Putamen (tissue), 1 donor: Measurements from ENCODE around the gene ZDHHC22.

Source experiments
- DNase-seq: peaks from one replicate; pipeline ENCODE4 v3.0.0-alpha.2; 2016; ENCODE audit warnings: low spot score

The ZDHHC22 gene

GRCh38 chr14:77103951-77104350 lies 37.6 kb downstream of the ZDHHC22 start:
- no peak for DNase-seq

GRCh38 chr14:77103475-77103874 lies 38.1 kb downstream of the ZDHHC22 start:
- no peak for DNase-seq

- peak; percentile 84 for DNase-seq
These were observed 39.4 kb downstream of the ZDHHC22 start for GRCh38 chr14:77102154-77102553.

- DNase-seq: no peak
These were observed 40.6 kb downstream of the ZDHHC22 start for GRCh38 chr14:77100961-77101360.

DNA sequence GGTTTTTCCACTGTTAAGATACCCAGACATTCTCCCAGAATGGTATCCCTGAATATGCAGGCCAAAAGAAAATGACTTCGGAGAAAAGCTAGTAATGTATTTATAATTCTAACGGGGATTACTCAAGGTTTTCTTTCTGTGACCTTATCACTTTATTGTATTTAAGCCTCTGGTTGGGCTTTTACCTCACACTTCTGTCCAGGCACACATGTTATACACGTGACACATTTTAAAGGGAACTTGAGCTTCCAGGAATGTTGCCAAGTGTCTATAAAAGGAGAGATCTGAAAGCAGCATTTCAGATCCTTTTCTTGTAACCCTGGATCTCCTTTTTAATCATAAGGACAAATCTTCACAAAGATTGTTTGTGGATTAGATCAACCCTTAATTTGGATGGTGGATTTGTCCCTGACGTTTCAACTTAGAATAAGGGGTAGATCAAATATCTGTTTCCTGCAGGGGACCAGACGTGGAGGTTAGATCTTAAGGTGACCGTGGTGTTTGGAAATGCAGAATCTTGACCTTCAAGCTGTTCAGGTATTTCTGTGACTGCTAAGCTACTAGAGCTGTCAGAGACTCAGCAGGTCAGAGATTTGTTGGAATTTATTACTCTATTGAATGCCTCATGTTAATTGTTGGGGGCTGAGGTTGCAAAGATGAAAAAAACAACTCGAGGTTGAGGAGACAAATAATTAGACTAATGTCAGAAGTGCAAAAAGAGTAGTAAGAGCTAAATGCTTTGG lies 42.0 kb downstream of the ZDHHC22 start:
- DNase-seq: no peak

DNA sequence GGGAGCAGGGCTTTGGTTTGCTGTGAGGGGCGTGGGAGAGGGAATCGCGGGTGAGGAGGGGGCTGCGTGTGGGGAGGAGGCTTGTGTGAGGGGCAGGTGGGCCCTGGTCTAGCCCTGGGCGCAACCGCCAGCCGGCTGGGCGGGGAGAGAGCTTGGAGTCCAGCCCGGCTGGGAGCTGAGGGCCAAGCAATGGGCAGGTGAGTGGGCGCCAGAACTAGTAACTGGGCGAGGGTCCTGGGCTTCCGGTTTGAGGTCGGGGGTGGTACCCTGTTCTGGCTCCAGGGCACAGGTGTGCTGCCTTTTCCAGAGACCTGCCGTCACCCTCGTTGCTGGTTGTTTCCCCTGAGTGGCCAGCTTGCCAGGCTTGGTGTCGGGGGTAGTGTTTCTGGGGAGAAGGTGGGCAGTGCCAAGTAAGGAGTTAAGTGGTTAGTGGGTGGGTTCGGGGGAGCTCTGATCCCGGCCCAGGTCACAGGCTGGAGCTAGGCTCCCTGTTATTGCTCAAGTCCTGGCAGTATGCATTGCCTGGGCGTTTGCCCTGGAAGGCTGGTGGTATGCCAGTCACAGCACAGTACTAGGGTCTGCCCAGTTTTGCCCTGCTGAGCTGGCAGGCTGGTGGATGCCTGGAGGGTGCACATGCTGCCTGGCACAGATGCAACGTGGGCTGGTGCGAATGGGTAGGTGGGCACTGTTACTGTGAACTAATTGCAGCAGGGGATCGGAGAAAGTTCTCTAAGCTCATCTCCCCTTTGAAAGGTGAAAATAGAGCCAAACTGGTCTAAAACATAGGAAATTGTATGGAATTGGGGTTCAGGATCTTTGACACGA lies 42.9 kb downstream of the ZDHHC22 start:
- DNase-seq: peak; percentile 86

DNA sequence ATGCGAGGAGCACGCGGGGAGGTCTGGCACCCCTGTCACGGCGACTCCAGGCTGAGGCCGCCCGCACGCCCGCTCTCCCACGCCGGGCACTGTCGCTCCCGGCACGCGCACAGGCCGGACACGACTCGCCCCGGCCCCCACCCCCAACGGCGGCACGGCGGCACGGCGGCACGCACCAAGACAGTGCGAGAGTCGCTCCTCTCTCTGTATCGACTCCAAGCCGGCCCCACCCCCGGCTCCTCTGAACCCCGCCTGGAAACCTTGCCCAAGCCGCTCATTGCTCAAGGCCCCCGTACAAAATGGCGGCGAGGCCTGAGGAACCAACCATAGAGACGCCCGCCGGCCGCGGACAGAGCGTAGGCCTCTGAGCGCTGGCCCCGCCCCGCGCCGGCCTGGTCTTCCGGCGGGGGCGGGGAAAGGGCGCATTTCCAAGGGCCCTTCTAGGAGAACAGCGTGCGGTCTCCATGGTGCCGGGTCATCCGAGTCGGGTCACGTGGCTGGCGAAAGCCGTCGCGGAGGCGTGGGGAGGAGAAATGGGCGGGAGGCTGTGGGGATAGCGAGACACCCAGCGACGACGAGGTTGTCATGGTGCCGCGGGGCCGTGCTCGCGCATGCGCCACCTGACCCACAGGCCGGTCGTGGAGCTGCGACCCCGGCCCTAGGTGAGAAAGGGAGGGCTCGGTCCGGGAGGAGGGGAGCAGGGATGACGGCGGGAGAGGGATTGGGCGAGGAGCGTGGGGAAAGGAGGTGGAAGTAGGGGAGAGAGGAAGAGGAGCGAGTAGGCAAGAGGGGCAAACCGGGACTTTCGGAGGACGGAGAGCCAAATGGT lies 43.7 kb downstream of the ZDHHC22 start, which contains the start of gene CIPC:
CIPC (plus strand) TSS at position 559 of the 829 bp plus-strand sequence. CDS start 7,451 bp downstream, outside the sequence.
- DNase-seq: peak; percentile 99

DNA sequence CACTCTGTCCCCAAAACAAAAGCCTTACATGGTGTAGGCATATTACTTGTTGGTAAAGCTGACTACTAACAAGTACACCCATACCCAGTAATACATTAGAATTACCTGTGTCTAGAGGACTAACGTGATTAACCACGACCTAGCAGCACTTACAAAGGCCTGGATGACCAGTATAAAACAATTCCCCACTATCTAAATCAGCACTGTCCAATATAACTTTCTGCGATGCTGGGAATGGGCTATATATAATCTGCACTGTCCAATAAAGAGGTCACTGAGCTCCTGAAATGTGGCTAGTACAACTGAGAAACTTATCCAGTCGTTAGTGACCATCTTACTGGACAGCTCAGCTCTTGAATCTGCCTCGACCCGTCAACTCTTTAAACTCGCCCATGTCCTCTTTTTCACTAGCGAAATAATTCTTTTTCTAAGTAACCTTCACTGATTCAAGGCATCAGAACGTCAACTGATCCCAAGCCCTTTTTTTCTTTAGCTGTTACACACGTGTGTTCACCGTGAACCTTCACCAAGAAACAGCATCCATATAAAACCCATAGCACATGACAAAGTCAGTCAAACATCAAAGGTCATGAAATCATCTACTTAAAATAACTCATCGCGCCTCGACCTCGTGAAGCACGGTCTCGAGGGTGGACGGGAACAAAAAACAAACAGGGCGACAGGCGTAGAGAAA lies 44.4 kb downstream of the ZDHHC22 start:
- no peak for DNase-seq

DNA sequence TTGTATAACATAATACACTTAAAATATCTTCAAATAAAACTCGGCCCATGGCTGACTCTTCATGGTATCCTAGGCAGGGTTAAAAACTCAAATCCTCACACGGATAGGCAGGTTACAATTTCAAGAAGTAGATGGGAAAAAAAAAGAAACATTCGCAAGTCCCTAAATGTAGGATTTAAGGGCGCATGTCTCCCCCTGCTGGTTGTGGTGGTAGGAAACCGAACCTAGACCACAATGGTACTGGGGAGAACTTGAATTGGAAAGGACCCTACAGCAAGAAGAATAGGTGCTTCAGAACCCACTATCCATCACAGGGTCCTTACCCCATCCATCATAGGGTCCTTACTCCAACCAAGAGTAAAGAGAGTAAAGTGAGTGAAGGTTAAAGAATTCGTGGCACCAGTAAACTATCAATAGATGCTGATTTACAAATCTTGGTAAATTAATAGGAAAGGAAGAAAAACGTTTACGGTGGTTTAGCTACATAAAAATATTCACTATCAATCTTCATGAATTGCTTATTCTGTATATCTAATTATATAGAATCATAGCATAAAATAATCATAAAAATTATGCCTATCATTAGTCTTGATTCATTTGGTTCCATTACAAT lies 46.8 kb downstream of the ZDHHC22 start:
- peak; percentile 77 for DNase-seq

GRCh38 chr14:77092676-77093075 lies 48.9 kb downstream of the ZDHHC22 start:
- DNase-seq: no peak

GRCh38 chr14:77091518-77091917 lies 50.1 kb downstream of the ZDHHC22 start:
- no peak for DNase-seq

DNA sequence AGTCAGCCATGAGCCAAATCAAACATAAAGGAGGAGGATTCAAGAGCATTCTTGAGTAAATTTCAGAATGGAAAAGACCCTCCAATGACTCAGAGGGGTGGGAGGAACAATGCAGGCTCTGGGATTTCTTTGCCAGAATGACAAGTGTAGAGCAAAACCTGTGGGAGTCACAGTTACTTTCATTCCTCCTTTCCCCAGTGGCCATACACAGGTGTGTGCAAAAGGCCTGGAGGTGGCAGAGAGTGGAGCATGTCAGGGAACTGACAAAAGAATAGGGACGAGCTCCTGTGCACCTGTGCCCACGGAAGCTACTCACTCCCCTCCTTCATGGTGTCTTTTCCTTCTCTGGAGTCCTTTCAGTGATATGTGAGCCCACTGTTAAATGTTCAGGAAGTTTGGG lies 52.9 kb downstream of the ZDHHC22 start:
- DNase-seq: no peak

DNA sequence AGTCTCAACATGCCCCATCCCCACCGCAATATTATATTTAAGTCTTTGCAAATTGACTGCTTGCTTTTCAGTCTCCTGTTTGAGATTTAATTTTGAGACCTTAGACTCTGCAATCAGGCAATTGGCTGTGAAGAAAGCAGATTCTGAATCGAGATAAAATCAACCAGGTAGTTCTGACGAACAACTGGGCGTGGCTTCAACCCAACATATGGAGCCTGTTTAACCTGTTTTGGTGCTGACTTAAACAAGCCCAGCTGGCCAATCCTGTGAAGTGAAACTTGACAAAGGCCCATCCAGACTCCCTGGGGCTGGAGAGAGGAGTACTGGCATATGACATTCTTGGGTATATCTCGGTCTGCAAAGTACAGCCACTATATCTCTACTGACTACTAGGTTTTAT lies 53.4 kb downstream of the ZDHHC22 start:
- DNase-seq: no peak

GRCh38 chr14:77087631-77088030 lies 54.0 kb downstream of the ZDHHC22 start:
- DNase-seq: no peak

- no peak for DNase-seq
These were observed 54.6 kb downstream of the ZDHHC22 start for GRCh38 chr14:77086951-77087350.

- DNase-seq: no peak
These were observed 55.4 kb downstream of the ZDHHC22 start for GRCh38 chr14:77086017-77086727.

DNA sequence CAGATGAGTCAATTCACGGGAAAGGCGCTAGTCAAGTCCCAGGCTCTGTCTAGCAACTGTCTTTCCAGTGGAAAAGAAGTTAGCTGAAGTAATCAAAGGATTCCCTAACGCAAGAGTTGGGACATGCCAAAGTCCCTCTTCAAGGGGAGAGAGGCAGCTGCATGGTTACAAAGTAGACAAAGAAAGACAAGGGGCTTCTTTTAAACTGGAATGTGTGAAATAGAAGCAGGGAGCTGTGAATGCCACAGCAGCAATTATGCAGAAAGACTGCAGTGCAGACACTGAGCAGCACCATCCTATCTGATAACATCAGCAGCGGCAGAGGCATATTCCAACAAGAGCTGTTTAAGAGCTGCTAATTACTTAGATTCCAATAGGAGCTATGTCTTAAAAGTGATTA lies 56.1 kb downstream of the ZDHHC22 start:
- DNase-seq: no peak

DNA sequence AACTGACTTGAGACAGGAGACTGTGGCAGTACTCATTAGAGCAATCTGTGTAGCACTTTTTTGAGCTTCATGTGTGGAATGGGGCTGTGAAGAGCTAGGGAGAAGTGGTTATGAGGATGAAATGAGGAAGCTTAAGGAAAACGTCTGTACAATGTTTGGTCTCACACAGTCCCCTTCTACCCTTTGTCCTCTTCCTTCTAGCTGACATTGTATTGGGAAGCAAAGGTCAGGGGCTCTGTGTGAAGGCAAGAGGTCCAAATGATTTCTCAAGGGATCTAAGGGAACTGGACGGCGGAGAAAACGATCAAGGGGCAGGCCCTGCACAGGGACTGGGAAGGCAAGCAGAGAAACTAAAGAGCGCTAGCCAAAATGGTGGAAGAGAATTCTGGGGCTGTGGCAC lies 56.6 kb downstream of the ZDHHC22 start:
- no peak for DNase-seq

DNA sequence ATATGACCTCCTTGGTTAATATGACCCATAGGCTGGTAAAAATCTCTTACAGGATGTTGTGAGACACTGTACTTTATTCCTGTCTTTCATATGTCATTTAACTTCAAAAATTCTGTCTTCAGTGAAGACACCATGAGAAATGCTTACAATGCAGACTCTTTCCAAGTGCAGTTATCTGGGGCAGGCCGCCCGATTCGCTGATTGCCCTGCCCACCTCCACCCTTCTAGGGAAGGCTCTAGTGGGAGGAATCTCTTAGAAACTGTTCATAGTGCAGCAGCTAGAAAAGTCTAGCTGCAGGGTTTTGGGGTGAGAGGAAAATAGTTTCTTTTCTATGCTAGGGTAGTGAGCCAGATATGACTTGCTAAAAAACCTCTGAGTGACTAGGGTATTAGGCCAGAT lies 58.5 kb downstream of the ZDHHC22 start:
- DNase-seq: peak; percentile 80

GRCh38 chr14:77082356-77082755 lies 59.2 kb downstream of the ZDHHC22 start:
- DNase-seq: no peak
